GM19328 (cell line): Measurements from ENCODE around the gene FLAD1.
A peak's percentile ranks its signal among the peaks of the same experiment; 100 is the strongest.

Experiments used
- ATAC-seq: cut with Tn5 transposase; IDR thresholded peaks from one replicate; pipeline ENCODE4 v1.9.1; 2021; ENCODE audit warnings: mild to moderate bottlenecking, moderate library complexity; ENCODE audit not compliant: unreplicated experiment

Gene FLAD1

GRCh38 chr1:154951901-154952657 lies 31.1 kb upstream of the FLAD1 start:
- ATAC-seq = no peak

DNA sequence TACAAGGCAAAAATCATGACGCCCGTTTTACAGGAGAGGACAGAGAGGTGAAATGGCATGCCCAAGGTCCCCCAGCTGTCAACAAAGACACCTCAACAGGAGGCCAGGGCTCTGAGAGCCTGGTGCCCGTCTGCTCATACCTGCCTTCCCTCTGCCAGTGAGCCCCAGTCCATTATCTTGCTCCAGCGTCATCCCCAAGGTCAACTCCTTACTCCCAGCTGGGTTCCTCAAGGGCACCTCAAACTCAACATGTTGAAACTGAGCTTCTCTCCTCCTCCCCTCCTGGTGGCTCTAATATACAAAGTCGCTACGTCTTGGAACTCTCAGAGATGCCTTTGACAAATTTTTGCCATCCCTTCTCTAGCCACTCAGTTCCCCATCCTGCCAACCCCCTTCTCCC lies 30.5 kb upstream of the FLAD1 start:
- no peak for ATAC-seq

- no peak for ATAC-seq
Observed at GRCh38 chr1:154953611-154954038, 29.5 kb upstream of the FLAD1 start.

- no peak for ATAC-seq
Observed at GRCh38 chr1:154954541-154954940, 28.6 kb upstream of the FLAD1 start.

- no peak for ATAC-seq
Observed at GRCh38 chr1:154955039-154955717, 28.0 kb upstream of the FLAD1 start.

DNA sequence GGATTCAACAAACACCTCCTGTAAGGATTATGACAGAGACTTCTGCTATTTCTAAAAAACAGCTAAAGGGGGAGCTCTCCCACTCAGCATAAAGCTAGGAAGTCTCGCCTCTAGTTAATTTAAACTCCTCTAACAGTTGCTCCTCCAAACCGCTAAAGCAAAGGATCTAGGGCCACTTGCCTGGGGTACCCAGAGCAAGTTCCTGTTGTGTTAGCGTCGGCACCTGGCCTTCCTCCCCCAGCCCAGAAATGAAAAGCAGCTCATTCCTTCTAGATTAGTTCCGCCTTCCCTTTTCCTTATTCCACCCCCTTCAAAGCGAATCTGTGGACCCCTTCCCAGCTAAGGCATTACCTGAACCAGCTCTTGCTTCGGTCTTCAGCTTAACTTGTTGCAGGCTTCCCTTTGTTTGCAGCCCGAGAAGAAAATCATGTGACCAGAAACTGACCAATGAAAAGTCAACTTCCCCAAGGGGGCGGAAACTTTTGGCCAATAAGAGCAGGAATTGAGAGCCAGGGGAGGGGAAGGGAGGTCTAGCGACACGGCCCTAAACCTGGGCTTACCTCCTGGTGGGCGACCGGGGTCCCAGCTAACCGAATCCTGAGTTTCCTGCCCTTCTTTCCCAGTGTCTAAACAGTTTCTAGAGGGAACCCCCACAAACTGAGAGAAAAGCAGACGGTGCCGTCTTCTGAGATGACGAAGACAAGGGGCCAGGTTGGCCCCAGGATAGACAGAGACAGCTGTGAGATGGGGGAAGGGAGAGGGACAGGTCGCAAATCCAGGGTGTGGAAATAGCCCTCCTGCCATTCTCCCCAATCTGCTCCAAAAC lies 27.2 kb upstream of the FLAD1 start, which contains the start of gene PBXIP1:
TSS of gene PBXIP1 (minus strand) at position 382 of the 826 bp plus-strand sequence. CDS start 2,378 bp downstream, outside the sequence.
- ATAC-seq = no peak

GRCh38 chr1:154956544-154956941 lies 26.6 kb upstream of the FLAD1 start:
- ATAC-seq = no peak

DNA sequence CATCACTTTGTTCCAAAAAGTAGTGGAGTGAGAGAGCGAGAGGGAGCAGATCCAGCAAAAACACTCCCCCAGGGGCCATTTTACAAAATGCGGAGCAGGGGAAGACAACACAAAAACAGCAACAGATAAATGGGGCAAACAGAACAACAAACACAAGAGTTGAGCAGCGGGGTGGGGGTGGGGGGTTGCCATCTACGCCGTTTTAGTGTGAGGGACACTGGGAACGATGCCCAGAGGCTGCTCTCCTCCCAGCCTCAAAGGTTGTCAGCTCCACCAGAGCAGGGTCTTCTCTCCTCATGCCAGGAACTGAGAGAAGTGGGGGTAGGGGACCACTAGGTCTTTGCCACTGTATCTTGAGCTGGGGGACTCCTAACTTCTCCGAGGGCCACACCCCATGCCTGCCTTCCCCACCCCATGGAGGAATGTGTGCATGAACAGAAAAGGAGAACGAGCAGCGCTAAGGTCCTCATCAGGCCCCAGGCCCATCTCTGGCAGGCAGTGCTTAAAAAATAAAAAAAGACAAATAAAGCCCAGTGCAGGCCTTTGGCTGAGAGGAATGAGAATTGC lies 26.0 kb upstream of the FLAD1 start:
- ATAC-seq = no peak

DNA sequence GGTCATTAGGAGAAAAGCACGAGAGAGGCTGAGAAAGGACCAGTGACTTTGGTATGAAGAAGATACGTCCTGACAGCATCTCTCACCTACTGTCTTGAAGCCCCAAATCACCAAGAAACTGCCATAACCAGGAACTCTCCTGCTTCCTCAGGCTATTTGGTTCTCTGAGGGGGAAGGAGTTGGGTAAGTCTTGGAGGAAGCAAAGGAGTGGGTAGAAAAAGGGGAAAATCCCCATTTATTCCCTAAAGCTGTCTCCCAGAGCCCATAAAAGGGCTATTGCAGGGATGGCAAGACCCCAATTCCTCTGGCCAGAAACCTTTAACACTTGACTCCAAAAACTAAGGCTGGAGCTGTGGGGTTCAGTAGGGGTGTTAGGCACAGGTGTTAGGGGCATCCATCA lies 25.1 kb upstream of the FLAD1 start:
- ATAC-seq = no peak

- ATAC-seq = no peak
Observed at GRCh38 chr1:154958681-154959425, 24.3 kb upstream of the FLAD1 start.

GRCh38 chr1:154959426-154959780 lies 23.7 kb upstream of the FLAD1 start:
- ATAC-seq = no peak

DNA sequence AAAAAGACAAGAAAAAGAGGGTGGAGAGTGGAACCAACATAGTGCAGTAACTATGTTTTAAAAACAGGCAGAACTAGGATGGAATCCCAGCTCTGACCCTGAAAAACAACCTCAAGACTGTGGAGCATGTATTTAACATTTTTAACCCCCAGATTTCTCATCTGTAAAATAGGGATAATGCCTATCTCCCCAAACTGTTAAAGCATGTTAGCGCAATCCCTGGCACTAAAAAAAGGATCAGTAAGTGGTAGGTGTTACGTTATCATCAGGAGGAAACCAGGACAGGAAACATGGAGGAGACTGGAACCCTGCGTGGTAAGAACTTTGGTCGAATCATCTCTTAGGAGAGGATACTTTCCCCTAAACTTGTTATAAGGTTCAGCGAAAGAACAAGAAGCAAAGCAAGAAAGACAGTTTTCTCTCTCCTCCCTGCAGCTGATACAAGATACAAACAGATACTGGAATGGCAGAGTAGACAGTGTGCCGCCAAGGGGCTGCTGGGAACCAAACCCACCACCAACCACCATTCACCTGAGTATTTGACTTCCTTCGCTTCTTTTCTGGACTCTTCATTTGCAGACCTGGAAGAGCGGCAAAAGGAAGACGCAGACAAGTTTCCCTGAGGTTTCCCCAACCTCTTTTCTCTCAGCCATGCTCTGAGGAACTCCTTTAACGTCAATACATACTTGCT lies 22.6 kb upstream of the FLAD1 start:
- ATAC-seq = no peak

GRCh38 chr1:154961207-154962155 lies 21.7 kb upstream of the FLAD1 start, which contains the start of gene PYGO2:
Gene PYGO2 (minus strand): TSS chr1:154961782. CDS start chr1:154961576, 206 bp downstream.
- peak; percentile 70 for ATAC-seq

DNA sequence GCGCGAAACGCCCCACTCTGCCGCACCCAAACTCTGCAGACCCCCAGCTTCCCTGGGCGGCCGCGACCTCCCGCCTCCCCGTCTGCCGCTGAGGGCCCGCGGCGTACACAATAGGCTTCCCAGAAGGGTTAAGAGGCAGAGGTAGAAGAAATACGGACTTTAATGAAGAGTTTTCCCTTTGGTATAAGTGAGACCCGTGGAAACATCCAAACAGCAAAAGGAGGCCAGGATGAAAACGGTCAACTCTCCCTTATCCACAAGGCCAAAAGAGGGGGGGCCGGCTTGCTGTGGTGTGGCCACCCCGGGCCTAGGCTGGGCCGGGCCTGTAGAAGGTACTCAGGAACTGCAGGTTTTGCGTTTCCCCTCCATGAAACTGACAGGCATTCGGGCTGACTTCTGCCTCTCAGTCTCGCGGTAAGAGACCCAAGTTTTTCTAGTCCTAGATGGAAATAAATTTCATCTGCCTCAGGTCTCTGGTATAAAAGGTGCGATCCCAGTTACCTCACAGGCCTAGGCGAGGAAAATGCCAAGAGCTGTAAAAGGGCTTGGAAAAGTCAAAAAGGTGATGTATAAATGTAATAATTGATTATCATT lies 20.9 kb upstream of the FLAD1 start:
- ATAC-seq = no peak

DNA sequence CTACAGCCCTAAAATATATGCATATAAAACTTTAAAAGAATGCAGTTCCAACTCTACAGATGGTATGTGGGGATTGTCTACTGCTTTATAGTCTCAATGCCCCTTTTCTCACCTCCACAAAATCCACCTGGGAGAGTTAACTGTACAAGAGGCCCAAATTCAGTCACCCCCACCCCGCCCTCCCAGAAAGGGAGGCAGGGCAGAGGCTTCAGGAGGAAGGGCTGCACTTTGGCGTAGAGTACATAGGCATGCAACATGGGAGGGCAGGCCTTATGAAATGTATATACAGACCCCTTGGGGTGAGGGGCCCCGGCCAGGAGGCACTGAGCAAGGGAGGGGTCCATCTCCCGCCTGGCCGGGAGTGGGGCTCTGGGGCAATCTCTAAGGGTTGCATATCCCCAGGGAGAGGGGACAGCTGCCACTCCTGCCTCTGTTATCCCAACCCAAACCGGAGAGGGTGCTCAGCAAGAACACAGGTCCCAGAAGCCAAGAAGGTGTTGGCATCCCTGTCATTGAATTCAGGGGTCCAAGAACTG lies 20.3 kb upstream of the FLAD1 start:
- no peak for ATAC-seq

- ATAC-seq = no peak
Observed at GRCh38 chr1:154963643-154964042, 19.5 kb upstream of the FLAD1 start.

- ATAC-seq = no peak
Observed at GRCh38 chr1:154964359-154964758, 18.8 kb upstream of the FLAD1 start.

DNA sequence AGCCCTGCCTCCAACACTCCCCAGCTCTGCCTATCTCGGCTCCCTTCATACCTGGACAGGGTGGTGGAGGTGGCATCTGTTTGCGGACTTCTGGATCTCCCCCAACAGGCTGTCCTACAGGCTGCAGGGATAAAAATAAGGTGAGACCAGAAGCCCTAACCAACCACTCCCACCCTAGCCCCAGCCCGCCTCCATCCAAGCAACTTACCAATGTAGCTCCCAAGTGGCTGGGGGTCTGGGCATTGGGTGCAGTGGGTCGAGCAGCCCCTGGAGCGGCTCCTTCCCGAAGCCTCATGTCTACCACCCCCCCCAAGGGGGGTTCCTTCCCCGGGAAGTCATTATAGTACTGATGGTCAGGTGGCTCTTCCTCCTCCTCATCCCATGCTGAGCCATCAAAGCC lies 17.0 kb upstream of the FLAD1 start:
- ATAC-seq = no peak
